Activated CD8-positive, alpha-beta memory T cell treated with anti-CD3 and anti-CD28 coated beads, Interleukin-2, amount 50 U/mL, for 48 hours (primary cell): Measurements from ENCODE around the gene ZMYND10.
"Not testable (repeated sequence)": the region's sequence is repeated elsewhere in the genome, so short reads cannot be mapped to it uniquely, and the experiment has no call there.

Experiments
- DNase-seq: peaks from one replicate; pipeline ENCODE4 v3.0.0-alpha.2; 2020

Gene ZMYND10

GRCh38 chr3:50324351-50325112, 21.0 kb downstream of the ZMYND10 start:
- peak; percentile 83 for DNase-seq

GRCh38 chr3:50323614-50324199, 21.8 kb downstream of the ZMYND10 start:
- no peak for DNase-seq

- no peak for DNase-seq
These were observed 22.4 kb downstream of the ZMYND10 start for GRCh38 chr3:50323092-50323600.

- DNase-seq: no peak
These were observed 23.0 kb downstream of the ZMYND10 start, which contains the start of gene HYAL2 for GRCh38 chr3:50322386-50323091. HYAL2 (minus strand) TSS chr3:50322745; CDS start chr3:50320489, 2,256 bp downstream.

GRCh38 chr3:50322115-50322385, 23.5 kb downstream of the ZMYND10 start:
- DNase-seq: no peak

GRCh38 chr3:50321336-50322114, 24.0 kb downstream of the ZMYND10 start:
- DNase-seq: peak; percentile 90

- DNase-seq: no peak
These were observed 24.6 kb downstream of the ZMYND10 start for GRCh38 chr3:50320853-50321335.

GRCh38 chr3:50319894-50320625, 25.5 kb downstream of the ZMYND10 start:
- no peak for DNase-seq

- no peak for DNase-seq
These were observed 26.2 kb downstream of the ZMYND10 start for GRCh38 chr3:50319181-50319893.

- no peak for DNase-seq
These were observed 26.9 kb downstream of the ZMYND10 start for GRCh38 chr3:50318615-50319014.

GRCh38 chr3:50318163-50318562, 27.4 kb downstream of the ZMYND10 start:
- DNase-seq: no peak

- no peak for DNase-seq
These were observed 28.2 kb downstream of the ZMYND10 start for GRCh38 chr3:50317300-50317699.

- peak; percentile 80 for DNase-seq
These were observed 28.8 kb downstream of the ZMYND10 start for GRCh38 chr3:50316657-50317242.

- DNase-seq: no peak
These were observed 30.7 kb downstream of the ZMYND10 start for GRCh38 chr3:50314816-50315215.

- no peak for DNase-seq
These were observed 31.2 kb downstream of the ZMYND10 start for GRCh38 chr3:50314342-50314741.

- not testable (repeated sequence) for DNase-seq
These were observed 33.5 kb downstream of the ZMYND10 start for GRCh38 chr3:50312041-50312440.

- no peak for DNase-seq
These were observed 40.9 kb downstream of the ZMYND10 start for GRCh38 chr3:50304601-50305000.

GRCh38 chr3:50303013-50303815, 42.3 kb downstream of the ZMYND10 start, which contains the start of gene HYAL1:
HYAL1 (minus strand) TSS chr3:50303574; CDS start chr3:50302956, 618 bp downstream.
- DNase-seq: no peak

- DNase-seq: no peak
These were observed 43.2 kb downstream of the ZMYND10 start for GRCh38 chr3:50302095-50303012.
